A549 (cell line): ENCODE results near the gene GOLM1.
"Not testable (repeated sequence)": the region's sequence is repeated elsewhere in the genome, so short reads cannot be mapped to it uniquely, and the experiment has no call there.

Experiments
- CTCF ChIP-seq: fragments of >200 bp; sonication (Bioruptor Twin); formaldehyde crosslinking; IDR thresholded peaks from 3 replicates; pipeline ENCODE4 v1.5.1; 2016
- E2F6 ChIP-seq: IDR thresholded peaks from 2 replicates; pipeline ENCODE4 v1.6.1; 2012; ENCODE audit warnings: low read depth, borderline replicate concordance
- SMC3 ChIP-seq: fragments of >200 bp; sonication (Bioruptor Twin); formaldehyde crosslinking; IDR thresholded peaks from 3 replicates; pipeline ENCODE4 v1.6.1; 2018; ENCODE audit warnings: inconsistent platforms

DNA sequence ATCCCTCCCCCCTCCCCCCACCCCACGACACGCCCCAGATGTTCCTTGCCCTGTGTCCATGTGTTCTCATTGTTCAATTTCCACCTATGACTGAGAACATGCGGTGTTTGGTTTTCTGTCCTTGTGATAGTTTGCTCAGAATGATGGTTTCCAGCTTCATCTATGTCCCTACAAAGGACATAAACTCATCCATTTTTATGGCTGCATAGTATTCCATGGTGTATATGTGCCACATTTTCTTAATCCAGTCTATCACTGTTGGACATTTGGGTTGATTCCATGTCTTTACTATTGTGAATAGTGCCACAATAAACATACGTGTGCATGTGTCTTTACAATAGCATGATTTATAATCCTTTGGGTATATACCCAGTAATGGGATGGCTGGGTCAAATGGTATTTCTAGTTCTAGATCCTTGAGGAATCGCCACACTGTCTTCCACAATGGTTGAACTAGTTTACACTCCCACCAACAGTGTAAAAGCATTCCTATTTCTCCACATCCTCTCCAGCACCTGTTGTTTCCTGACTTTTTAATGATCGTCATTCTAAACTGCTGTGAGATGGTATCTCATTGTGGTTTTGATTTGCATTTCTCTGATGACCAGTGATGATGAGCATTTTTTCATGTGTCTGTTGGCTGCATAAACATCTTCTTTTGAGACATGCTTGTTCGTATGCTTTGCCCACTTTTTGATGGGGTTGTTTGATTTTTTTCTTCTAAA, 51.2 kb downstream of the GOLM1 start:
- TF ChIP-seq E2F6, CTCF, SMC3: not testable (repeated sequence)
